Loucy (cell line): ENCODE data around the gene CLEC18A.

Source experiments
- H2AFZ ChIP-seq: fragments of 200-600 bp; sonication (generic); 2 replicates; pipeline ENCODE4 v1.6.0; 2016; ENCODE audit warnings: antibody characterized with exemption, mild to moderate bottlenecking, low read length, moderate library complexity
- H3F3A ChIP-seq: fragments of 200-600 bp; 2 replicates; pipeline ENCODE4 v1.6.0; 2016; ENCODE audit warnings: antibody characterized with exemption, low read depth, mild to moderate bottlenecking
- H3K27me3 ChIP-seq: fragments of 200-600 bp; sonication (generic); 2 replicates; pipeline ENCODE4 v1.6.1; 2014; ENCODE audit warnings: low read length, mild to moderate bottlenecking; ENCODE audit not compliant: insufficient read depth, poor library complexity, severe bottlenecking
- H3K36me3 ChIP-seq: fragments of 200-600 bp; sonication (generic); 2 replicates; pipeline ENCODE4 v1.6.1; 2016; ENCODE audit warnings: low read length; ENCODE audit not compliant: insufficient read depth
- H3K4me1 ChIP-seq: fragments of 200-600 bp; sonication (generic); 2 replicates; pipeline ENCODE4 v1.5.1; 2014; ENCODE audit warnings: low read length, mild to moderate bottlenecking; ENCODE audit not compliant: insufficient read depth, poor library complexity, severe bottlenecking
- H3K4me2 ChIP-seq: fragments of 200-600 bp; sonication (generic); 2 replicates; pipeline ENCODE4 v1.6.0; 2014; ENCODE audit warnings: antibody characterized with exemption, low read length, low read depth, mild to moderate bottlenecking; ENCODE audit not compliant: poor library complexity, severe bottlenecking
- H3K4me3 ChIP-seq: fragments of 200-600 bp; sonication (generic); 2 replicates; pipeline ENCODE4 v1.5.1; 2014; ENCODE audit warnings: low read length, mild to moderate bottlenecking, mixed read lengths; ENCODE audit not compliant: poor library complexity, severe bottlenecking
- H3K79me2 ChIP-seq: fragments of 200-600 bp; sonication (generic); 2 replicates; pipeline ENCODE4 v1.6.1; 2014; ENCODE audit warnings: low read length; ENCODE audit not compliant: insufficient read depth
- H3K9ac ChIP-seq: fragments of 200-600 bp; sonication (generic); 2 replicates; pipeline ENCODE4 v1.6.0; 2014; ENCODE audit warnings: mild to moderate bottlenecking, low read depth, low read length, moderate library complexity; ENCODE audit not compliant: poor library complexity, severe bottlenecking
- H3K9me2 ChIP-seq: fragments of 200-600 bp; sonication (generic); replicated peaks from 2 replicates; pipeline ENCODE4 v1.6.1; 2016; ENCODE audit warnings: low read depth, low read length, mixed read lengths
- H3K9me3 ChIP-seq: fragments of 200-600 bp; sonication (generic); 2 replicates; pipeline ENCODE4 v1.6.1; 2014; ENCODE audit warnings: mild to moderate bottlenecking, antibody characterized with exemption, low read length, low read depth; ENCODE audit not compliant: insufficient read depth
- H4K20me1 ChIP-seq: fragments of 200-600 bp; sonication (generic); 2 replicates; pipeline ENCODE4 v1.6.0; 2014; ENCODE audit warnings: antibody characterized with exemption, low read length, mild to moderate bottlenecking; ENCODE audit not compliant: insufficient read depth, poor library complexity, severe bottlenecking
- CTCF ChIP-seq: fragments of 200-600 bp; sonication (generic); conservative IDR thresholded peaks from 2 replicates; pipeline ENCODE4 v1.5.1; 2014; ENCODE audit warnings: mild to moderate bottlenecking, antibody characterized with exemption, low read length
- EZH2phosphoT487 ChIP-seq: fragments of 200-600 bp; IDR thresholded peaks from 2 replicates; pipeline ENCODE4 v1.6.1; 2018; ENCODE audit warnings: antibody characterized with exemption, mild to moderate bottlenecking, moderate library complexity, borderline replicate concordance

The CLEC18A gene

GRCh38 chr16:69922200-69922599 is 28.9 kb upstream of the CLEC18A start:
- Histone ChIP-seq H3K9ac (no peak overlapping the region), H3K4me1 (no peaks in the 10 kb centered on the region), H3K27me3 (no peaks in the 10 kb centered on the region), H3K9me3 (no peaks in the 10 kb centered on the region), H3K4me3 (no peak overlapping the region), H3F3A (no peaks in the 10 kb centered on the region), H2AFZ (no peak overlapping the region), H3K79me2 (no peaks in the 10 kb centered on the region), H3K36me3 (no peaks in the 10 kb centered on the region), H3K9me2 (no peaks in the 10 kb centered on the region), H3K4me2 (no peak overlapping the region), H4K20me1 (no peaks in the 10 kb centered on the region)
- no peak for TF ChIP-seq EZH2phosphoT487
- no peak for TF ChIP-seq CTCF

- H3K9me2 ChIP-seq, result no peaks in the 10 kb centered on the region
- no peaks in the 10 kb centered on the region for H3K79me2 ChIP-seq
- no peak overlapping the region for H3K4me2 ChIP-seq
- no peak overlapping the region for H3K4me3 ChIP-seq
- H3K9ac ChIP-seq, result no peak overlapping the region
- TF ChIP-seq CTCF, result no peak
- TF ChIP-seq EZH2phosphoT487, result no peak
- no peaks in the 10 kb centered on the region for H3F3A ChIP-seq
- peaks cover under 1% of the 10 kb centered on the region; the same call in 1 of the 2 replicates for H3K36me3 ChIP-seq
- no peaks in the 10 kb centered on the region for H4K20me1 ChIP-seq
- no peaks in the 10 kb centered on the region for H3K27me3 ChIP-seq
- no peak overlapping the region for H2AFZ ChIP-seq
- no peaks in the 10 kb centered on the region for H3K4me1 ChIP-seq
- no peaks in the 10 kb centered on the region for H3K9me3 ChIP-seq
Observed at GRCh38 chr16:69924041-69924775, 26.9 kb upstream of the CLEC18A start.

GRCh38 chr16:69924777-69925191 is 26.4 kb upstream of the CLEC18A start:
- Histone ChIP-seq H3K9me2 (no peaks in the 10 kb centered on the region), H3K4me3 (no peak overlapping the region), H3K27me3 (no peaks in the 10 kb centered on the region), H4K20me1 (no peaks in the 10 kb centered on the region), H3K9me3 (no peaks in the 10 kb centered on the region), H3K4me1 (no peaks in the 10 kb centered on the region), H3K36me3 (peaks cover 5% of the 10 kb centered on the region; the same call in 1 of the 2 replicates), H3K4me2 (no peak overlapping the region), H2AFZ (no peak overlapping the region), H3F3A (no peaks in the 10 kb centered on the region), H3K79me2 (no peaks in the 10 kb centered on the region), H3K9ac (no peak overlapping the region)
- TF ChIP-seq EZH2phosphoT487 (no peak), CTCF (no peak)
